Testis (tissue), 3 donors: ENCODE data around the gene CCNY. TPM values are rescaled to one million over a fixed set of nuclear protein-coding genes. Genes with fewer than 3 reads are reported as not detected.

Experiments used
- DNase-seq: peaks from one replicate; pipeline ENCODE4 v3.0.0-alpha.2; 2019
- H3K27ac ChIP-seq, 2 donors: fragments of 200-600 bp; sonication (generic); one replicate each; pipeline ENCODE4 v1.5.1; 2019
- H3K27me3 ChIP-seq: fragments of 200-600 bp; sonication (generic); one replicate; pipeline ENCODE4 v1.5.1; 2019
- H3K36me3 ChIP-seq: fragments of 200-600 bp; sonication (generic); one replicate; pipeline ENCODE4 v1.5.1; 2017; ENCODE audit warnings: low read depth; ENCODE audit errors: missing control alignments
- H3K4me1 ChIP-seq: fragments of 200-600 bp; sonication (generic); one replicate; pipeline ENCODE4 v1.5.1; 2019
- H3K4me3 ChIP-seq, 2 donors: fragments of 200-600 bp; sonication (generic); one replicate each; pipeline ENCODE4 v1.5.1; 2017 to 2019
- H3K9me3 ChIP-seq: fragments of 200-600 bp; sonication (generic); one replicate; pipeline ENCODE4 v1.5.1; 2017
- POLR2A ChIP-seq: fragments of 450-650 bp; IDR thresholded peaks from one replicate; pipeline ENCODE4 v1.6.1; 2017; ENCODE audit warnings: antibody characterized with exemption, mild to moderate bottlenecking, moderate library complexity
- WGBS, 2 donors: methylation state at CpG; one replicate each; pipeline ENCODE4 v1.1.5; 2018; 5-methylcytosine and 5-hydroxymethylcytosine counted together
- intact Hi-C: fragments of 100-400 bp; cut with DNase I; formaldehyde crosslinking; loops from one replicate; pipeline ENCODE4 v1.15.1; 2023; ENCODE audit warnings: low total_unique reads
- polyA plus RNA-seq: library from polyadenylated mRNA; stranded (reverse); fragments of 350-450 nt; fragmentation: Illumina TruSeq; extraction: RNeasy Lipid Tissue Mini Kit (QIAGEN cat#74804); gene quantifications from one replicate; pipeline ENCODE4 v1.2.3, GENCODE V29; 2014; ENCODE audit warnings: low read depth, low replicate concordance; ENCODE audit not compliant: insufficient read depth
- total RNA-seq, 2 donors: library from RNA; depleted of rRNA; stranded (reverse); fragments of >200 nt; gene quantifications; one replicate each; pipeline ENCODE4 v1.2.3, GENCODE V29; 2016
- TF ChIP-seq, protein P1 (sequence below), 3 experiments: fragments of 450-650 bp in 2 of 3; fragments of 200-600 bp in 1 of 3; sonication (generic) in 1 of 3; IDR thresholded peaks; one replicate each; pipeline ENCODE4 v1.5.1; 2016 to 2019; ENCODE audit warnings: antibody characterized with exemption in 3 of 3, mild to moderate bottlenecking in 2 of 3, moderate library complexity in 1 of 3

The CCNY gene
- total and polyA plus RNA-seq, 3 donors from 2014 or later = 103 to 380 (median 132) TPM

- Histone ChIP-seq H3K4me3 (no peak overlapping the region), H3K9me3 (no peaks in the 10 kb centered on the region), H3K27me3 (no peaks in the 10 kb centered on the region), H3K36me3 (no peaks in the 10 kb centered on the region), H3K4me1 (peaks cover 10% of the 10 kb centered on the region), H3K27ac (no peak overlapping the region)
- 90 to 100% methylated on average over 1 of the region's 1 CpG for WGBS, 2 donors
- DNase-seq = no peak
- TF ChIP-seq POLR2A = no peak
- intact Hi-C loops = no loop called here
Observed at GRCh38 chr10:35428521-35428920, 92.2 kb downstream of the CCNY start.

DNA sequence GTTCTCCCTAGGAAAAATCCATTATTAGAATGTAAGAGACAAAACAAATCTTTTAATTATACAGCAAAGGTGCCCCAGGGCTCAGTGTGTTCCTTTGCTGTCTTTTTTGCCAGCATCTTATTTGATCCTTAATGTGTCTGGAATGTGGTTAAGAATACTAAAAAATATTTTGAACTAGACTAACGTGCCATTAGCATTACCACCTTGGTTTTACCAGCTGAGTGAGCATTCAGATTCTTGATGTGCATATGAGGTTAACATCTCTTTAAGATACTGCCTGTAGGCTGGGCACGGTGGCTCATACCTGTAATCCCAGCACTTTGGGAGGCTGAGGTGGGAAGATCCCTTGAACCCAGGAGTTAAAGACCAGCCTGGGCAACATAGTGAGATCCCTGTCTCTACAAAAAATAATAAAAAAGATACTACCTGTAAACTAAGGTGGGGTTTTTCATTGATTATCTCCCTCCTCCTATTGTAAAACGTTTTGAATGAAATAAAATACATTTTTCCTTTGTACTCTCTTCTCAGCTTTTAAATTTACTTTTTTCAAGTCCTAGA is 96.6 kb downstream of the CCNY start:
- DNase-seq = no peak
- Histone ChIP-seq H3K4me3 (no peak overlapping the region), H3K36me3 (no peaks in the 10 kb centered on the region), H3K4me1 (no peaks in the 10 kb centered on the region), H3K27me3 (no peaks in the 10 kb centered on the region), H3K9me3 (no peaks in the 10 kb centered on the region), H3K27ac (no peak overlapping the region)
- no peak for TF ChIP-seq POLR2A
- TF ChIP-seq, protein P1, sequence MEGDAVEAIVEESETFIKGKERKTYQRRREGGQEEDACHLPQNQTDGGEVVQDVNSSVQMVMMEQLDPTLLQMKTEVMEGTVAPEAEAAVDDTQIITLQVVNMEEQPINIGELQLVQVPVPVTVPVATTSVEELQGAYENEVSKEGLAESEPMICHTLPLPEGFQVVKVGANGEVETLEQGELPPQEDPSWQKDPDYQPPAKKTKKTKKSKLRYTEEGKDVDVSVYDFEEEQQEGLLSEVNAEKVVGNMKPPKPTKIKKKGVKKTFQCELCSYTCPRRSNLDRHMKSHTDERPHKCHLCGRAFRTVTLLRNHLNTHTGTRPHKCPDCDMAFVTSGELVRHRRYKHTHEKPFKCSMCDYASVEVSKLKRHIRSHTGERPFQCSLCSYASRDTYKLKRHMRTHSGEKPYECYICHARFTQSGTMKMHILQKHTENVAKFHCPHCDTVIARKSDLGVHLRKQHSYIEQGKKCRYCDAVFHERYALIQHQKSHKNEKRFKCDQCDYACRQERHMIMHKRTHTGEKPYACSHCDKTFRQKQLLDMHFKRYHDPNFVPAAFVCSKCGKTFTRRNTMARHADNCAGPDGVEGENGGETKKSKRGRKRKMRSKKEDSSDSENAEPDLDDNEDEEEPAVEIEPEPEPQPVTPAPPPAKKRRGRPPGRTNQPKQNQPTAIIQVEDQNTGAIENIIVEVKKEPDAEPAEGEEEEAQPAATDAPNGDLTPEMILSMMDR (IDR thresholded peaks at IDR 0.05) = no peak
- whole genome bisulfite sequencing, 2 donors = 63 to 71% methylated on average over 3 of the region's 3 CpGs
- intact Hi-C loops = no loop called here

- no peak overlapping the region for H3K4me3 ChIP-seq
- no peaks in the 10 kb centered on the region for H3K4me1 ChIP-seq
- DNase-seq = no peak
- intact Hi-C loops = no loop called here
- WGBS, 2 donors = 86 to 90% methylated on average over 7 of the region's 7 CpGs
- H3K36me3 ChIP-seq = no peaks in the 10 kb centered on the region
- no peaks in the 10 kb centered on the region for H3K9me3 ChIP-seq
- H3K27ac ChIP-seq = no peak overlapping the region
- H3K27me3 ChIP-seq = no peaks in the 10 kb centered on the region
- TF ChIP-seq POLR2A = no peak
- TF ChIP-seq, protein P1 (IDR thresholded peaks at IDR 0.05) = no peak
Observed at GRCh38 chr10:35433851-35434426, 97.6 kb downstream of the CCNY start.

GRCh38 chr10:35434533-35434932 is 98.2 kb downstream of the CCNY start:
- 70 to 80% methylated on average over 1 of the region's 1 CpG for WGBS, 2 donors
- Histone ChIP-seq H3K9me3 (no peaks in the 10 kb centered on the region), H3K27me3 (no peaks in the 10 kb centered on the region), H3K36me3 (no peaks in the 10 kb centered on the region), H3K4me1 (no peaks in the 10 kb centered on the region), H3K27ac (no peak overlapping the region), H3K4me3 (no peak overlapping the region)
- no peak for DNase-seq
- TF ChIP-seq POLR2A = no peak
- TF ChIP-seq, protein P1 (IDR thresholded peaks at IDR 0.05) = no peak
- intact Hi-C loops = no loop called here

DNA sequence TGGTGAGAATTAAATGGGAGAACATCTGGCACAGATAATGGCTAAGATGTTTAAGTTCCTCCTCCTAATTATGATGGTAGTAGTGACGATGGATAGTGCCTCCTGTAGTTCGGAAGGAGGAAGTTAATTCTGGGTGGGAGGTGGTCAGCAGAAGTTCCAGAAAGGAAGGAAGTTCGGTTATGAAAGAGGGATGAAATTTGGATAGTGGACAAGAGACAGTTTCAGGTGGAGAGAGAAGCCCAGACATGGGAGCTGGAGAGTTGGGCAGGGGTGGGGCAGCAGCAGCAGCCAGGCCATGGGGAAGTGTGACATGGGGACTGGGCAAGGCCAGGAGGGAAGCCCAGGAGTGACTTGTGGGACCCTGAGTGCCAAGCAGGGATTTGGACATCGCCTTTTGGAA is 99.5 kb downstream of the CCNY start:
- Histone ChIP-seq H3K4me1 (no peaks in the 10 kb centered on the region), H3K4me3 (no peak overlapping the region), H3K27me3 (no peaks in the 10 kb centered on the region), H3K36me3 (no peaks in the 10 kb centered on the region), H3K9me3 (no peaks in the 10 kb centered on the region), H3K27ac (no peak overlapping the region)
- 92 to 94% methylated on average over 4 of the region's 4 CpGs for WGBS, 2 donors
- TF ChIP-seq, protein P1 (IDR thresholded peaks at IDR 0.05) = no peak
- no peak for TF ChIP-seq POLR2A
- intact Hi-C loops = no loop called here
- no peak for DNase-seq
